B cell (primary cell): ENCODE results near the gene IL17A.

Experiments used
- EZH2 ChIP-seq: IDR thresholded peaks from 2 replicates; pipeline ENCODE4 v1.6.1; 2012; ENCODE audit warnings: borderline replicate concordance, low read depth, mild to moderate bottlenecking, moderate library complexity, low read length; ENCODE audit not compliant: insufficient read depth, poor library complexity, severe bottlenecking
- TF ChIP-seq, protein P1 (sequence below): fragments of 200-600 bp; IDR thresholded peaks from one replicate; pipeline ENCODE4 v1.8.0; 2022; ENCODE audit warnings: antibody characterized with exemption, mild to moderate bottlenecking

DNA sequence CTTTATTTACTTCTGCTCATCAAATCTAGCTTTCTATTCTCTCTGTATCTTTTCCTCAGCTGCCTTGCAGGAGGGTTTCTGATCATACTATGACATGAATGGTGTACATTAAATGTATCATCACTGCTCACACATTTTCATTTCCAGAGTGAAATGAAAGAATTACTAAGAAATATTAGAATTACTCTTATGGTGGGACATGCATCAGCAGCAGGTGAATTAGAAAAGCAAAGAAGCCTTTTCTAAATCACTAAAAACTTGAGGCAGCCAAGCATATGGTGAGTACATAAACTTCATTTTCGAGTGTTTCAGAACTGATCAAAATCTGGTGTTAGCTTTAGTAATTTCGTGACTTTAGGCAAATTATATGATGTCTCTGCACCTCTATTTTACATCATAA lies 23.6 kb downstream of the IL17A start:
- TF ChIP-seq, protein P1, sequence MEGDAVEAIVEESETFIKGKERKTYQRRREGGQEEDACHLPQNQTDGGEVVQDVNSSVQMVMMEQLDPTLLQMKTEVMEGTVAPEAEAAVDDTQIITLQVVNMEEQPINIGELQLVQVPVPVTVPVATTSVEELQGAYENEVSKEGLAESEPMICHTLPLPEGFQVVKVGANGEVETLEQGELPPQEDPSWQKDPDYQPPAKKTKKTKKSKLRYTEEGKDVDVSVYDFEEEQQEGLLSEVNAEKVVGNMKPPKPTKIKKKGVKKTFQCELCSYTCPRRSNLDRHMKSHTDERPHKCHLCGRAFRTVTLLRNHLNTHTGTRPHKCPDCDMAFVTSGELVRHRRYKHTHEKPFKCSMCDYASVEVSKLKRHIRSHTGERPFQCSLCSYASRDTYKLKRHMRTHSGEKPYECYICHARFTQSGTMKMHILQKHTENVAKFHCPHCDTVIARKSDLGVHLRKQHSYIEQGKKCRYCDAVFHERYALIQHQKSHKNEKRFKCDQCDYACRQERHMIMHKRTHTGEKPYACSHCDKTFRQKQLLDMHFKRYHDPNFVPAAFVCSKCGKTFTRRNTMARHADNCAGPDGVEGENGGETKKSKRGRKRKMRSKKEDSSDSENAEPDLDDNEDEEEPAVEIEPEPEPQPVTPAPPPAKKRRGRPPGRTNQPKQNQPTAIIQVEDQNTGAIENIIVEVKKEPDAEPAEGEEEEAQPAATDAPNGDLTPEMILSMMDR = no peak
- no peak for TF ChIP-seq EZH2
